Measurements from ENCODE around the gene ZNF644.

Gene ZNF644

GRCh38 chr1:90925928-90926869 is 95.6 kb downstream of the ZNF644 start:
- no peak overlapping the region for H3K27ac ChIP-seq (ENCODE audit: low read depth, low read length)

GRCh38 chr1:90924982-90925381 is 96.9 kb downstream of the ZNF644 start:
- no peaks in the 10 kb centered on the region for H3K9me3 ChIP-seq (ENCODE audit: control insufficient read depth, insufficient read depth, low read length)
- H3K36me3 ChIP-seq (ENCODE audit: control insufficient read depth, low read length): peaks cover 25% of the 10 kb centered on the region
- H3K4me3 ChIP-seq (ENCODE audit: low read length): no peak overlapping the region
- TF ChIP-seq CTCF (IDR thresholded peaks at IDR 0.05; ENCODE audit: low read depth, low read length, poor library complexity, severe bottlenecking) (no peak), EZH2phosphoT487 (IDR thresholded peaks at IDR 0.05; ENCODE audit: borderline replicate concordance, low read length) (no peak)
- no peaks in the 10 kb centered on the region for H3K4me1 ChIP-seq (ENCODE audit: control insufficient read depth, low read length)
- H3F3A ChIP-seq (ENCODE audit: control insufficient read depth, insufficient read depth): no peaks in the 10 kb centered on the region
- no peak overlapping the region for H3K27ac ChIP-seq (ENCODE audit: low read depth, low read length)
- H3K4me2 ChIP-seq (ENCODE audit: low read length): no peak overlapping the region
- H3K79me2 ChIP-seq (ENCODE audit: control insufficient read depth, low read length): peaks cover 96% of the 10 kb centered on the region
- no peaks in the 10 kb centered on the region for H3K27me3 ChIP-seq (ENCODE audit: control insufficient read depth, low read length)
- H4K20me1 ChIP-seq (ENCODE audit: control insufficient read depth, insufficient read depth, low read depth, low read length): peaks cover 6% of the 10 kb centered on the region; the same call in 1 of the 2 replicates
- H3K9me2 ChIP-seq (replicated peaks; ENCODE audit: control insufficient read depth, low read length): no peaks in the 10 kb centered on the region

More at GRCh38 chr1:90925928-90926869, 95.6 kb downstream of the ZNF644 start:
- Histone ChIP-seq H3K27me3 (ENCODE audit: control insufficient read depth, low read length) (no peaks in the 10 kb centered on the region), H3K4me2 (ENCODE audit: low read length) (no peak overlapping the region), H3K79me2 (ENCODE audit: control insufficient read depth, low read length) (peaks cover 95% of the 10 kb centered on the region), H3K4me3 (ENCODE audit: low read length) (no peak overlapping the region), H3K36me3 (ENCODE audit: control insufficient read depth, low read length) (peaks cover 32% of the 10 kb centered on the region), H3K9me3 (ENCODE audit: control insufficient read depth, insufficient read depth, low read length) (no peaks in the 10 kb centered on the region), H3K9me2 (replicated peaks; ENCODE audit: control insufficient read depth, low read length) (no peaks in the 10 kb centered on the region), H3F3A (ENCODE audit: control insufficient read depth, insufficient read depth) (no peaks in the 10 kb centered on the region), H4K20me1 (ENCODE audit: control insufficient read depth, insufficient read depth, low read depth, low read length) (peaks cover 6% of the 10 kb centered on the region; the same call in 1 of the 2 replicates), H3K4me1 (ENCODE audit: control insufficient read depth, low read length) (no peaks in the 10 kb centered on the region)
- no peak for TF ChIP-seq EZH2phosphoT487 (IDR thresholded peaks at IDR 0.05; ENCODE audit: borderline replicate concordance, low read length)
- TF ChIP-seq CTCF (IDR thresholded peaks at IDR 0.05; ENCODE audit: low read depth, low read length, poor library complexity, severe bottlenecking): no peak

GRCh38 chr1:90922996-90923395 is 98.8 kb downstream of the ZNF644 start:
- TF ChIP-seq CTCF (IDR thresholded peaks at IDR 0.05; ENCODE audit: low read depth, low read length, poor library complexity, severe bottlenecking): no peak
- no peak for TF ChIP-seq EZH2phosphoT487 (IDR thresholded peaks at IDR 0.05; ENCODE audit: borderline replicate concordance, low read length)
- no peak overlapping the region for H3K4me2 ChIP-seq (ENCODE audit: low read length)
- H4K20me1 ChIP-seq (ENCODE audit: control insufficient read depth, insufficient read depth, low read depth, low read length): peaks cover 6% of the 10 kb centered on the region; the same call in 1 of the 2 replicates

More at GRCh38 chr1:90922996-90923395, 98.8 kb downstream of the ZNF644 start:
- no peaks in the 10 kb centered on the region for H3K27me3 ChIP-seq (ENCODE audit: control insufficient read depth, low read length)
- H3K4me1 ChIP-seq (ENCODE audit: control insufficient read depth, low read length): no peaks in the 10 kb centered on the region
- H3K9me2 ChIP-seq (replicated peaks; ENCODE audit: control insufficient read depth, low read length): no peaks in the 10 kb centered on the region
- H3F3A ChIP-seq (ENCODE audit: control insufficient read depth, insufficient read depth): no peaks in the 10 kb centered on the region
- peaks cover 26% of the 10 kb centered on the region for H3K36me3 ChIP-seq (ENCODE audit: control insufficient read depth, low read length)
- H3K9me3 ChIP-seq (ENCODE audit: control insufficient read depth, insufficient read depth, low read length): no peaks in the 10 kb centered on the region
- no peak overlapping the region for H3K27ac ChIP-seq (ENCODE audit: low read depth, low read length)
- H3K79me2 ChIP-seq (ENCODE audit: control insufficient read depth, low read length): peaks cover 95% of the 10 kb centered on the region
- no peak overlapping the region for H3K4me3 ChIP-seq (ENCODE audit: low read length)

Data from DOHH2 (cell line).